H1 (cell line): ENCODE data around the gene PSORS1C1. TPM values are rescaled to one million over a fixed set of nuclear protein-coding genes. Genes with fewer than 3 reads are reported as not detected.
A peak's percentile ranks its signal among the peaks of the same experiment; 100 is the strongest.

ENCODE experiments used
- CTCF ChIA-PET: fragments of 300-600 bp; sonication (Branson Sonifier 250); formaldehyde crosslinking; loops from one replicate; lab custom pipeline; 2021; ENCODE audit not compliant: partially characterized antibody; lab: Charles Lee
- POLR2A ChIA-PET: fragments of 300-600 bp; sonication (Branson Sonifier 250); formaldehyde crosslinking; loops from one replicate; lab custom pipeline; 2021; ENCODE audit warnings: inconsistent platforms; ENCODE audit not compliant: partially characterized antibody; lab: Charles Lee
- DNase-seq, 2 experiments: peaks; one replicate each; pipeline versions ENCODE4 v3.0.0 to v3.0.0-alpha.2; 2010 to 2022; ENCODE audit warnings: low spot score in 2 of 2, low read depth in 1 of 2, mixed read lengths in 1 of 2
- FAIRE-seq: peaks from 2 replicates; lab custom pipeline; 2011; peaks lifted over from hg19 to GRCh38; lab: Jason Lieb, UNC
- H2AFZ ChIP-seq: 2 replicates; pipeline ENCODE4 v1.8.1; 2012; ENCODE audit warnings: low read length, inconsistent platforms
- H2AK5ac ChIP-seq: 2 replicates; pipeline ENCODE4 v1.6.1; 2013; ENCODE audit warnings: low read depth, low read length
- H2BK120ac ChIP-seq: replicated peaks from 2 replicates; pipeline ENCODE3; 2013; ENCODE audit warnings: low read depth, low read length, inconsistent platforms
- H2BK12ac ChIP-seq: 2 replicates; pipeline ENCODE4 v1.6.1; 2013; ENCODE audit warnings: low read depth, low read length
- H2BK15ac ChIP-seq: 2 replicates; pipeline ENCODE4 v1.6.1; 2013; ENCODE audit warnings: low read length
- H2BK20ac ChIP-seq: 2 replicates; pipeline ENCODE4 v1.6.1; 2013; ENCODE audit warnings: low read length
- H2BK5ac ChIP-seq: 2 replicates; pipeline ENCODE4 v1.6.1; 2013; ENCODE audit warnings: low read depth, low read length
- H3K14ac ChIP-seq: 2 replicates; pipeline ENCODE4 v1.6.1; 2013; ENCODE audit warnings: inconsistent platforms; ENCODE audit not compliant: insufficient read length
- H3K18ac ChIP-seq: 2 replicates; pipeline ENCODE4 v1.6.1; 2013; ENCODE audit warnings: low read length; ENCODE audit errors: extremely low read depth
- H3K23ac ChIP-seq: 2 replicates; pipeline ENCODE4 v1.6.1; 2013; ENCODE audit warnings: inconsistent platforms; ENCODE audit not compliant: insufficient read length
- H3K23me2 ChIP-seq: 2 replicates; pipeline ENCODE4 v1.6.1; 2013; ENCODE audit warnings: low read depth, low read length
- H3K27ac ChIP-seq: 2 replicates; pipeline ENCODE4 v1.6.1; 2011; ENCODE audit warnings: low read depth, low read length, inconsistent platforms
- H3K27me3 ChIP-seq, 4 experiments: replicated peaks in 1 of 4; 1 replicate in 1 of 4; 2 replicates in 3 of 4; pipeline versions ENCODE4 v1.6.1 to v1.8.1; 2011 to 2013; ENCODE audit warnings: low read length in 3 of 4, mild to moderate bottlenecking in 3 of 4, inconsistent platforms in 2 of 4, mixed read lengths in 2 of 4, moderate library complexity in 1 of 4; ENCODE audit not compliant: control insufficient read depth in 3 of 4, insufficient read depth in 3 of 4; ENCODE audit errors: extremely low read depth in 1 of 4
- H3K36me3 ChIP-seq, 4 experiments: 2 replicates each; pipeline versions ENCODE4 v1.6.1 to v1.8.1; 2011 to 2013; ENCODE audit warnings: mild to moderate bottlenecking in 4 of 4, low read length in 3 of 4, moderate library complexity in 2 of 4, control low read depth in 1 of 4, inconsistent platforms in 1 of 4; ENCODE audit not compliant: insufficient read depth in 4 of 4, control insufficient read depth in 2 of 4
- H3K4ac ChIP-seq: replicated peaks from 2 replicates; pipeline ENCODE3; 2013; ENCODE audit warnings: low read length, low read depth, mixed read lengths, inconsistent platforms; ENCODE audit not compliant: insufficient read length
- H3K4me1 ChIP-seq, 4 experiments: replicated peaks in 1 of 4; 1 replicate in 1 of 4; 2 replicates in 3 of 4; pipeline versions ENCODE4 v1.6.1 to v1.8.1; 2011 to 2013; ENCODE audit warnings: low read length in 3 of 4, inconsistent platforms in 2 of 4, mixed read lengths in 1 of 4; ENCODE audit not compliant: insufficient read depth in 4 of 4, control insufficient read depth in 3 of 4
- H3K4me2 ChIP-seq, 2 experiments: 2 replicates each; pipeline versions ENCODE4 v1.6.1 to v1.8.1; 2011 to 2013; ENCODE audit warnings: low read depth in 2 of 2, low read length in 2 of 2, control low read depth in 1 of 2, inconsistent platforms in 1 of 2, mild to moderate bottlenecking in 1 of 2; ENCODE audit not compliant: insufficient read depth in 1 of 2
- H3K4me3 ChIP-seq, 4 experiments: fragments of 200-600, 300-600 bp in 1 of 4; sonication (generic), shearing (Covaris generic), sonication (Bioruptor Twin) in 1 of 4; 2 replicates each; pipeline versions ENCODE4 v1.5.1 to v1.8.1; 2011 to 2016; ENCODE audit warnings: low read length in 4 of 4, low read depth in 3 of 4, control low read depth in 2 of 4, inconsistent platforms in 2 of 4, mild to moderate bottlenecking in 2 of 4, mixed read lengths in 1 of 4, moderate library complexity in 1 of 4; ENCODE audit not compliant: insufficient read depth in 2 of 4; ENCODE audit errors: extremely low read depth in 1 of 4
- H3K56ac ChIP-seq: replicated peaks from 2 replicates; pipeline ENCODE3; 2013; ENCODE audit warnings: low read depth, mild to moderate bottlenecking, mixed read lengths, low read length, inconsistent platforms; ENCODE audit not compliant: insufficient read length
- H3K79me1 ChIP-seq: 2 replicates; pipeline ENCODE4 v1.6.1; 2013; ENCODE audit warnings: low read depth, low read length, control low read depth
- H3K79me2 ChIP-seq, 2 experiments: 2 replicates each; pipeline versions ENCODE4 v1.6.1 to v1.8.1; 2012 to 2013; ENCODE audit warnings: low read length in 2 of 2, mild to moderate bottlenecking in 2 of 2, inconsistent platforms in 1 of 2; ENCODE audit not compliant: insufficient read depth in 2 of 2, control insufficient read depth in 1 of 2
- H3K9ac ChIP-seq, 4 experiments: replicated peaks in 1 of 4; 1 replicate in 1 of 4; 2 replicates in 3 of 4; pipeline versions ENCODE4 v1.6.1 to v1.8.1; 2011 to 2013; ENCODE audit warnings: low read depth in 3 of 4, low read length in 3 of 4, control low read depth in 2 of 4, mild to moderate bottlenecking in 2 of 4, moderate library complexity in 2 of 4, inconsistent platforms in 1 of 4; ENCODE audit errors: extremely low read depth in 1 of 4
- H3K9me3 ChIP-seq, 2 experiments: 2 replicates each; pipeline versions ENCODE4 v1.6.1 to v1.8.1; 2012 to 2013; ENCODE audit warnings: mild to moderate bottlenecking in 2 of 2, moderate library complexity in 2 of 2, control low read depth in 1 of 2, inconsistent platforms in 1 of 2, low read depth in 1 of 2, low read length in 1 of 2, mixed read lengths in 1 of 2; ENCODE audit not compliant: insufficient read depth in 2 of 2
- H4K20me1 ChIP-seq, 2 experiments: replicated peaks in 1 of 2; 2 replicates each; pipeline versions ENCODE3 to v1.8.1; 2011 to 2013; ENCODE audit warnings: inconsistent platforms in 2 of 2, low read length in 2 of 2, mild to moderate bottlenecking in 1 of 2; ENCODE audit not compliant: insufficient read depth in 2 of 2, control insufficient read depth in 1 of 2
- H4K5ac ChIP-seq: 2 replicates; pipeline ENCODE4 v1.6.1; 2013; ENCODE audit warnings: low read length, low read depth, mixed read lengths, inconsistent platforms; ENCODE audit not compliant: insufficient read length
- H4K8ac ChIP-seq: 2 replicates; pipeline ENCODE4 v1.8.0; 2013; ENCODE audit warnings: mild to moderate bottlenecking, moderate library complexity, low read length, inconsistent platforms; ENCODE audit not compliant: insufficient read depth; ENCODE audit errors: extremely low read depth
- H4K91ac ChIP-seq: replicated peaks from 2 replicates; pipeline ENCODE3; 2013; ENCODE audit warnings: low read length, mixed read lengths, inconsistent platforms; ENCODE audit not compliant: insufficient read length
- BACH1 ChIP-seq: IDR thresholded peaks from 2 replicates; pipeline ENCODE4 v1.6.1; 2012; ENCODE audit warnings: low read length, improper control_type of control experiment
- BRCA1 ChIP-seq: IDR thresholded peaks from 2 replicates; pipeline ENCODE4 v1.6.1; 2012; ENCODE audit warnings: low read depth, low read length, improper control_type of control experiment
- CEBPB ChIP-seq: IDR thresholded peaks from 2 replicates; pipeline ENCODE4 v1.6.1; 2012; ENCODE audit warnings: low read depth, low read length
- CHD1 ChIP-seq: IDR thresholded peaks from 2 replicates; pipeline ENCODE4 v1.6.1; 2012; ENCODE audit warnings: low read depth, low read length, improper control_type of control experiment
- EZH2 ChIP-seq: fragments of 200-600 bp; sonication (generic); IDR thresholded peaks from 2 replicates; pipeline ENCODE4 v1.7.1; 2012; ENCODE audit warnings: low read depth, mild to moderate bottlenecking, moderate library complexity, low read length, inconsistent platforms; ENCODE audit not compliant: severe bottlenecking
- HDAC2 ChIP-seq, 2 experiments: fragments of 300-600 bp in 1 of 2; sonication (generic) in 1 of 2; IDR thresholded peaks; 2 replicates each; pipeline ENCODE4 v1.6.1; 2011 to 2012; ENCODE audit warnings: low read depth in 2 of 2, low read length in 2 of 2, mild to moderate bottlenecking in 2 of 2, moderate library complexity in 2 of 2, borderline replicate concordance in 1 of 2, inconsistent platforms in 1 of 2
- NRF1 ChIP-seq: IDR thresholded peaks from 2 replicates; pipeline ENCODE4 v1.6.1; 2011; ENCODE audit warnings: mild to moderate bottlenecking, low read depth, low read length, improper control_type of control experiment
- RFX5 ChIP-seq: IDR thresholded peaks from 2 replicates; pipeline ENCODE4 v1.6.1; 2011; ENCODE audit warnings: low read depth, low read length, improper control_type of control experiment, borderline replicate concordance
- SIN3A ChIP-seq, 2 experiments: IDR thresholded peaks in 1 of 2; conservative IDR thresholded peaks in 1 of 2; 2 replicates each; pipeline ENCODE4 v1.6.1; 2011 to 2012; ENCODE audit warnings: low read length in 2 of 2, improper control_type of control experiment in 1 of 2, low read depth in 1 of 2, mild to moderate bottlenecking in 1 of 2
- SP1 ChIP-seq: IDR thresholded peaks from 2 replicates; pipeline ENCODE4 v1.6.1; 2011; ENCODE audit warnings: low read depth, low read length
- SP4 ChIP-seq: IDR thresholded peaks from 2 replicates; pipeline ENCODE4 v1.6.1; 2012; ENCODE audit warnings: low read length, inconsistent platforms
- TEAD4 ChIP-seq: IDR thresholded peaks from 2 replicates; pipeline ENCODE4 v1.6.1; 2012; ENCODE audit warnings: low read depth, low read length, inconsistent platforms, mixed read lengths
- WGBS, 2 experiments: shearing (Covaris generic) in 1 of 2; methylation state at CpG; one replicate each; pipeline versions ENCODE4 v1.1.6 to v1.1.7; 2013 to 2015; ENCODE audit warnings: low lambda C conversion rate in 2 of 2, mixed read lengths in 2 of 2, inconsistent platforms in 1 of 2, low coverage in 1 of 2, missing lambda C conversion rate in 1 of 2; ENCODE audit not compliant: insufficient replicate concordance in 2 of 2, insufficient coverage in 1 of 2, insufficient read length in 1 of 2; ENCODE audit errors: extremely low coverage in 1 of 2, missing lambda C conversion rate in 1 of 2; 5-methylcytosine and 5-hydroxymethylcytosine counted together
- polyA plus RNA-seq, 7 experiments: library from polyadenylated mRNA; depleted of rRNA in 3 of 7; stranded (reverse) in 5 of 7; unstranded in 2 of 7; fragments of >200 nt in 5 of 7; fragments of 200-250 nt in 2 of 7; gene quantifications; 1 replicate in 5 of 7; 2 replicates in 1 of 7; 4 replicates in 1 of 7; pipeline versions ENCODE4 v1.2.1 to v1.2.3, GENCODE V29; 2011 to 2013; ENCODE audit warnings: missing spikeins in 2 of 7, mixed read lengths in 2 of 7
- total RNA-seq: library from RNA; stranded (reverse); fragmentation: NEBNext Ultra II Directional; extraction: Animal tissue kit (Norgen Biotek cat#: 25700); gene quantifications from 2 replicates; pipeline ENCODE4 v1.2.1, GENCODE V29; 2021
- TF ChIP-seq, protein P1 (sequence below): IDR thresholded peaks from 2 replicates; pipeline ENCODE4 v1.6.1; 2012; ENCODE audit warnings: inconsistent platforms

The PSORS1C1 gene
- total and polyA plus RNA-seq, 2 of the 8 experiments (the other 6 are each of a cell fraction or from before 2014, with no cell fraction given): 0.12 to 0.52 TPM

DNA sequence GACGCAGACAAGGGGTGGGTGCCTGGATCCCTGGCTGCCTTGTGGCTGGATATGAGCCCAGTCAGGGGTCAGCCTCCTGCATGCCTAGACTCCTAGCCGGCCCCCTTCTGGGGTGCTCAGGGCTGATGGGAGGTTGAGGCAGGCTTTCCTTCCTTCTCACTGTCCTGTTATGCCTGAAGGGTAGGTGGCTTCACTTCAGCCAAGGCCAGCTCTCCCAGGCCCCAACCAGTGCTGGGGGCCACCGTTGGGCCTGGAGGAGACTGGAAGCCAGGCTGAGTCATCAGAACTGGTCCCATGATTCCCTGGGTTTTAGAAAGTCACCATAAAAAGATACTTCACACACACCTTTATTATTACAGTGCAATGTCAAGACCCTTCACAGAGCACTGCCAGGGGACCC, 58.8 kb downstream of the PSORS1C1 start:
- Histone ChIP-seq H3K14ac (no peak overlapping the region), H3K27ac (peak overlapping the region; percentile 92), H2BK15ac (peak overlapping the region; percentile 4; the same call in 1 of the 2 replicates), H2AFZ (no peak overlapping the region), H3K36me3 (no peaks in the 10 kb centered on the region), H3K79me2 (peaks cover 15 to 56% of the 10 kb centered on the region in 2 experiments), H3K4me1 (peaks cover 22 to 43% (median 32%) of the 10 kb centered on the region in 4 experiments), H3K4me2 (peak overlapping the region; percentile 83 to 89), H4K91ac (peak overlapping the region; percentile 99), H4K5ac (peak overlapping the region; percentile 77), H4K20me1 (peaks cover 6 to 8% of the 10 kb centered on the region in 2 experiments), H3K9me3 (no peaks in the 10 kb centered on the region), H2BK12ac (peak overlapping the region; percentile 70), H2AK5ac (peak overlapping the region; percentile 97), H3K4ac (peak overlapping the region; percentile 95), H3K79me1 (peaks cover 6% of the 10 kb centered on the region), H3K23me2 (peaks cover 13% of the 10 kb centered on the region), H3K27me3 (no peaks in the 10 kb centered on the region), H3K9ac (peak overlapping the region in 3 of 4 experiments; percentile 29 to 40 (median 39); a peak in 3 of 7 replicates), H3K18ac (peak overlapping the region; percentile 97), H2BK5ac (peak overlapping the region; percentile 100), H4K8ac (peak overlapping the region; percentile 47; the same call in 1 of the 2 replicates), H3K56ac (peak overlapping the region; percentile 65), H3K23ac (no peak overlapping the region), H3K4me3 (peak overlapping the region; percentile 44 to 62 (median 55); a peak in 6 of 8 replicates), H2BK20ac (peak overlapping the region; percentile 88), H2BK120ac (peak overlapping the region; percentile 96)
- DNase-seq (no peak), FAIRE-seq (no peak)
- CTCF ChIA-PET: interaction anchor here (1.7 to 5.9 kb wide), 5 partner anchors 14 to 193 kb away, joined by 4 to 36 read pairs (median 21); partner anchors contain the start of genes PSORS1C1 and TCF19
- 32% methylated on average over 3 of the region's 3 CpGs; no CpG with 5 or more reads in 1 of the 2 experiments for WGBS, 2 experiments
- POLR2A ChIA-PET: interaction anchor here (0.8 to 68.5 kb wide), 6 partner anchors 5 to 707 kb away, joined by 3 to 2251 read pairs (median 7); partner anchors contain the start of genes CCHCR1, CDSN, MICA and POU5F1
- TF ChIP-seq HDAC2 (IDR thresholded peaks at IDR 0.05; ENCODE audit: borderline replicate concordance in 1 of 2, low read depth in 2 of 2, low read length in 2 of 2) (no peak), EZH2 (no peak), BACH1 (no peak), RFX5 (no peak), CHD1 (no peak), SP1 (no peak), BRCA1 (no peak), SP4 (no peak), CEBPB (no peak), TEAD4 (no peak), SIN3A (conservative IDR thresholded peaks at IDR 0.05 in 1 of 2, IDR thresholded peaks at IDR 0.05 in 1 of 2; ENCODE audit: low read depth in 1 of 2, low read length in 2 of 2) (no peak), NRF1 (no peak)
- TF ChIP-seq, protein P1, sequence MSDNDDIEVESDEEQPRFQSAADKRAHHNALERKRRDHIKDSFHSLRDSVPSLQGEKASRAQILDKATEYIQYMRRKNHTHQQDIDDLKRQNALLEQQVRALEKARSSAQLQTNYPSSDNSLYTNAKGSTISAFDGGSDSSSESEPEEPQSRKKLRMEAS: no peak
